Activated naive CD4-positive, alpha-beta T cell treated with anti-CD3 and anti-CD28 coated beads, Interleukin-2, amount 50 U/mL, for 24 hours (primary cell): ENCODE results near the gene CKAP4.

ENCODE experiments used
- H3K27ac Mint-ChIP-seq: one replicate; pipeline ENCODE4 v1.8.0; 2021; ENCODE audit warnings: mild to moderate bottlenecking, mixed read lengths
- H3K27me3 Mint-ChIP-seq: one replicate; pipeline ENCODE4 v1.8.0; 2021; ENCODE audit warnings: mixed read lengths
- H3K36me3 Mint-ChIP-seq: one replicate; pipeline ENCODE4 v1.8.0; 2021; ENCODE audit warnings: mixed read lengths
- H3K4me1 Mint-ChIP-seq: one replicate; pipeline ENCODE4 v1.8.0; 2021; ENCODE audit warnings: mixed read lengths
- H3K4me3 Mint-ChIP-seq: one replicate; pipeline ENCODE4 v1.8.0; 2021; ENCODE audit warnings: mild to moderate bottlenecking, mixed read lengths
- H3K9me3 Mint-ChIP-seq: one replicate; pipeline ENCODE4 v1.8.0; 2021; ENCODE audit warnings: mixed read lengths

CKAP4 gene

GRCh38 chr12:106234449-106234848, 13.4 kb downstream of the CKAP4 start:
- H3K4me1 Mint-ChIP-seq, result no peaks in the 10 kb centered on the region
- H3K9me3 Mint-ChIP-seq, result no peaks in the 10 kb centered on the region
- no peaks in the 10 kb centered on the region for H3K27me3 Mint-ChIP-seq
- no peak overlapping the region for H3K27ac Mint-ChIP-seq
- H3K36me3 Mint-ChIP-seq, result peaks cover 6% of the 10 kb centered on the region
- H3K4me3 Mint-ChIP-seq, result no peak overlapping the region

DNA sequence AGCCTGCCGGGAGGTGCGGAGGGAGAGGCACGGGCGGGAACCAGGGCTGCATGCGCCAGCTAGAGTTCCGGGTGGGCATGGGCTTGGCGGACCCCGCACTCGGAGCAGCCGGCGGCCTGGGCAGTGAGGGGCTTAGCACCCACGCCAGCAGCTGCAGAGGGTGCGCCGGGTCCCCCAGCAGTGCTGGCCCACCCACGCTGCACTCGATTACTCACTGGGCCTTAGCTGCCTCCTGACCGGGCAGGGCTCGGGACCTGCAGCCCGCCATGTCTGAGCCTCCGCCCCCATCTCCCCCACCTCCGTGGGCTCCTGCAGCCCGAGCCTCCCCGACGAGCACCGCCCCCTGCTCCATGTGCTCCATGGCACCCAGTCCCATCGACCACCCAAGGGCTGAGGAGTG, 14.8 kb downstream of the CKAP4 start:
- no peak overlapping the region for H3K27ac Mint-ChIP-seq
- H3K36me3 Mint-ChIP-seq, result peaks cover under 1% of the 10 kb centered on the region
- no peak overlapping the region for H3K4me3 Mint-ChIP-seq
- no peaks in the 10 kb centered on the region for H3K9me3 Mint-ChIP-seq
- H3K4me1 Mint-ChIP-seq, result peaks cover 2% of the 10 kb centered on the region
- H3K27me3 Mint-ChIP-seq, result no peaks in the 10 kb centered on the region

DNA sequence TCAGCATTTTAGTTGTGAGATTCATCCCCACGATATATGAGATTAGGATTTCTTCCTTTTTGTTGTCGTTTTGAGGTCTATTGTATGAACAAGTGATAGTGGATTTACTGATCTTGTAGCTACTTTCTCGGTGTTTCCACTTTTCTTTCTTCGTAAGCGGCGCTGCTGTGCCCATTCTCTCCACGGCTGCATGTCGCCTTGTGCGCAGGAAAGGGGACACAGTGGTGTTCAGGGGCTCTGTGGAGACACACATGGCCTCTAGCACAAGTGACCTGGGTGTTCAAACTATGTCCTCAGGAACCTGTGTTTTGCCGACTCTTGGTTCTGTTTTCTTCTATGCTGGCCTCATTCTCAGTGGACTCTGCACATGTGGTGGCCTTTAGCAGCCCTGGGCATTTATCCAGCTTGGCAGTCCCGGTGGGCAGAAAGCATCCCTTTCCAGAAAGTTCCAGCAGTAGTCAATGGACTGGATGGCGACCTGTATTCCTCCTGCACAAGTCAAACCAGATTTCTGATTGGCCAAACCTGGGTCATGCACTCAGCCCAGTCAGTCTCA, 18.7 kb downstream of the CKAP4 start:
- Mint-ChIP-seq H3K27ac (no peak overlapping the region), H3K36me3 (no peaks in the 10 kb centered on the region), H3K9me3 (no peaks in the 10 kb centered on the region), H3K4me3 (no peak overlapping the region), H3K4me1 (peaks cover 19% of the 10 kb centered on the region), H3K27me3 (no peaks in the 10 kb centered on the region)

DNA sequence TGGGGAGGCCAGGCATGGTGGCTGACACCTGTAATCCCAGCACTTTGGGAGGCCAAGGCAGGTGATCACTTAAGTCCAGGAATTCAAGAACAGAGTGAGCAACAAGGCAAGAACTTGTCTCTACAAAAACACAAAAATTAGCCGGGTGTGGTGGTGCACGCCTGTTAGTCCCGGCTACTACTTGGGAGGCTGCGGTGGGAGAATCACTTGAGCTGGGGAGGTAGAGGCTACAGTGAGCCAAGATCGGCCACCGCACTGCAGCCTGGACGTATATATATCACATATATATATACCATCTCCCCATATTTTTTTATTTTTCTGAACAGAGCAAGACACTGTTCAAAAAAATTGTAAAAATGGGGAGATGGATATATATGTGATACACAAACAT, 19.5 kb downstream of the CKAP4 start:
- H3K27ac Mint-ChIP-seq, result no peak overlapping the region

DNA sequence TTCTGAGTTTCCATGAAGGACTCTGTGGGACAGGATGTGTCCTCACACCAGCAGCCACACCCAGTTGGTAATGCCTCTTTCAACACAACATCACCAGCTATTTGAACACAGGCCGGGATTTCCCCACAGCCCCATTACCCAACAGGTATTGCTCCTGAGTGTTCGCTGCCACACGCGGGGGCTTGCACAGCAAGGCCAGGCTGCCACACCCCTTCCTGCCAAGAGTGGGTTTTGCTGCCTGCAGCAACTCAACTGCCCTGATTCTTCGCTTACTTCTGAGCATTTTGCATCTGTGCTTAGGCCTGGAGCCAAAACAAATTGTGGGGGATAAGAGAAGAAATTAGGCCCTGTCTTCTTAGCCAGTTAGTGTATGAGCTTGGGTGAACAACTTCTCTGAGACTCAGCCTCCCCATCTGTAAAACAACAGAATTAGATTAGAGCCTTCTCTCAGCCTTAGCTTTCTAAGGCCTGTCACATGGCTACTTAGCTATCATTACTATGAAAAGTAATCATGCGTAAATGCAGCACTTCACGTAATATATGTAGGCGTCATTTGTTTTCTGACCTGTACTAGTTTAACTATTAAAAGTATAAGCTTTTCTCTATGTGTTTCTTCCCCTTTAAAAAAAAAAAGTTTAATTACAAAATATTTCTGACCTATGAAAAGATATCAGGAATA, 20.0 kb downstream of the CKAP4 start:
- Mint-ChIP-seq H3K27ac (peak overlapping the region; percentile 70), H3K4me1 (peaks cover 22% of the 10 kb centered on the region), H3K9me3 (no peaks in the 10 kb centered on the region), H3K36me3 (no peaks in the 10 kb centered on the region), H3K4me3 (no peak overlapping the region), H3K27me3 (no peaks in the 10 kb centered on the region)

More for the DNA sequence above, 19.5 kb downstream of the CKAP4 start:
- Mint-ChIP-seq H3K4me3 (no peak overlapping the region), H3K36me3 (no peaks in the 10 kb centered on the region), H3K9me3 (no peaks in the 10 kb centered on the region), H3K4me1 (peaks cover 22% of the 10 kb centered on the region), H3K27me3 (no peaks in the 10 kb centered on the region)

DNA sequence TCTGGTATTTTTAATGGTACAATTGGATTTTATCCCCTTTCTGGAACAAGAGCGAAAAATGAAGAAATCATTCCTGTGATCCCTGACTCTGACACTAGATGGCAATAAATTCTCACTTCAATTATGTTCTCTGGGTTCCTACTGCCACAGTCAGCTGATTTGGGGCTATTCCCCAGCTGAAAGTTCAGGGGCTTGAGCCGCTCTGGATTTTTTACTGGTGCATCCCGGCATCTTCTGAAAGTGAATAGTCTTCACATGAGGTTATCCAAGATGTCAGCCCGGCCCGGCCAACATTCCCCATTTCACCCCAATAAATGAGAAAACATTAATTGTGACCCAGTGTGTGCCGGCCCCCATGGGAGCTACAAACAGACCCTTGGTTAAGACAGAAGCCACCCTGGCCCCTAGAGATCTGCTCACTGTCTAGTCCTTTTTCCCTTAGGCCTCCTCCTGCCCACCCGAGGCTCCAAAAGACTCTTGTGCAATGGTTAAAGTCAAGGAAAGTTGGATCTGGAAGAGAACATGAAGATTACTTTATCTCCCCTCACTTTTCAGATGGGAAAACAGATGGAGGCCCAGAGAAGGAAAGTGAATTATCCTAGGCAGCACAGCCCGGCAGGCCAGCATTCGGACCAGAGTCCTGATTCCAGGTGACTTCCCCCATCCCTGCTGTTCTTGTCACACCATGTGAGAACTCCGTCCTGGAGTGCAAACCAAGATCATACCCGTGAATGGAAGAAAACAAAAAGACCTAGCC, 20.8 kb downstream of the CKAP4 start:
- Mint-ChIP-seq H3K27me3 (no peaks in the 10 kb centered on the region), H3K4me3 (no peak overlapping the region), H3K27ac (peak overlapping the region; percentile 70), H3K9me3 (no peaks in the 10 kb centered on the region), H3K4me1 (peaks cover 22% of the 10 kb centered on the region), H3K36me3 (no peaks in the 10 kb centered on the region)

DNA sequence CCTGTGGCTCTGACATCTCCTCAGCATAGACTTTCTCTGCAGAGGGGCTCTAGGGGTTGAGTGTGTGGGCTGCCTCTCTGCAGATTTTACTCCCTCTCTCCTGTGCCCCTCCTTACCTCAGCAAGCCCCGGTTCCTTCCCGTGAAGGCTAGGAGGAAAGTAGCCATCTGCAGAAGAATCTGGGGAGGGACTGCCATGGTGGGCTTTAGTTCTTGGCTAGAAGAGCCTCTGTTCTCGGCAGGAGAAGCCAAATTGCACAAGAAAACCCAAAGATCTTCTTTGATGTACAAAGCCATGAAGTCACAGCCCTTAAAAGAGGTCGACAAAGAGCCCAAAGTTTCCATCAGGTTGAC, 23.5 kb downstream of the CKAP4 start:
- Mint-ChIP-seq H3K4me3 (no peak overlapping the region), H3K9me3 (no peaks in the 10 kb centered on the region), H3K27me3 (no peaks in the 10 kb centered on the region), H3K27ac (no peak overlapping the region), H3K4me1 (peaks cover 22% of the 10 kb centered on the region), H3K36me3 (no peaks in the 10 kb centered on the region)

DNA sequence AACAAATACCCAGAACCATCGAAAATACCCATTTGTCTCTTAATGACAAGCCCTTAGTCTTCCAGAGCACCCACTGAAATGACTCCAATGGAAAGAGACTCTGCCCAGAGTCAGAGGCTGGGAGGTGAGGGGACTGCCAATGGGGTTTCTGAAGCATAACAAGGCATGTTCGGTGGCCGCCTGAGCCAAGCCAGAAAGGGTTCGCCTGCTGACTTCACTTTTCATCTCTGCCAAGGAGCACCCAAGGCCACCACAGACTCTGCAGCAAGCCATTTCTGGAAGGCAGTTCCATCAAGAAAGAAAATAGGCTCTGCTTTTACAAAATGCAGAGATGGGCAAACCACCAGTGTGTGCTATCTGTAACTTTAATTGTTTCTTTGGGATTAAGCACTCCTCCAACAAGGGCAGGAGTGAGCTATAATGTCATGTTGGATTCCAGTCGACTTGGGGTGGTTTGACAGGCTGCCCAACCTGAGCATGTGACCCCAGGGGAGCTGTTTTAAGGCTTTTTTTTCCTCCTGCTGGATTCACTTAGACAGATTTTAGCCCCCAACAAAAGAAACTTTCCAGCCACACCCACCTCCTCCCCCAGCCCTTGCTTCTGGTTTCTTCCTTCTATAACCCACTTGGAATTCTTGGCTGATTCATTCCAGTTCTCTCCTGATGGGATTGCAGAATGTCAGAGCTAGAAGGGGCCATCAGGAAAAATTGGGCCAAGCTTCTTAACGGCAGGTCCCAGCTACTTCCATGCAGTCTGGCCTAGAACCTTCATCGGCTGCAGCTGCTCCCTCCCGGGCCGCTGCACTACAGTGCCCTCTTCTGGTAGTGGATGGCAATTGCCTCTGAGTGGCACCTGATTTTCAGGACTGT, 24.1 kb downstream of the CKAP4 start:
- Mint-ChIP-seq H3K9me3 (no peaks in the 10 kb centered on the region), H3K36me3 (no peaks in the 10 kb centered on the region), H3K27ac (no peak overlapping the region), H3K4me1 (peaks cover 22% of the 10 kb centered on the region), H3K27me3 (no peaks in the 10 kb centered on the region), H3K4me3 (no peak overlapping the region)

- Mint-ChIP-seq H3K4me3 (no peak overlapping the region), H3K9me3 (peaks cover 8% of the 10 kb centered on the region), H3K4me1 (peaks cover 5% of the 10 kb centered on the region), H3K36me3 (peaks cover 4% of the 10 kb centered on the region), H3K27me3 (peaks cover 8% of the 10 kb centered on the region), H3K27ac (no peak overlapping the region)
These were observed 27.3 kb downstream of the CKAP4 start for GRCh38 chr12:106220536-106220935.

DNA sequence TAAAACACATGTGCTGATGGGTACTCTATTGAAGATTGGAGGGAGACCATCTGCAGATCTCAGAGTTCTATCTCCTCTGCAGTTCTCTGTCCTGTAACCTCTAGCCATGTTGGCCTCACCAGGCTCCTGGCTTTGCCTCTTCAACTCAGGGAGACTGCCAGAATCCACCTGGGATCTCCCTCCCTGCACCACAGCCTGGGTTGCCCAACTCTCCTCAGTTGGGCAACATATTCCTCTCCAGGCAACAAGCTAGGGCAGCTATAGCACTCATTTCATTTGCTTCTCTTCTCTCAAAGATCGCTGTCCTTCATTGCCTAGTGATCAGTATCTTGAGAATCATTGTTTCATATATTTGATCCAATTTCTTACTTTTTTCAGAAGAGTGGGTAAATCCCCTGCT, 28.8 kb downstream of the CKAP4 start:
- Mint-ChIP-seq H3K27me3 (peaks cover 12% of the 10 kb centered on the region), H3K27ac (no peak overlapping the region), H3K4me1 (peaks cover 2% of the 10 kb centered on the region), H3K4me3 (no peak overlapping the region), H3K9me3 (peaks cover 8% of the 10 kb centered on the region), H3K36me3 (peaks cover 4% of the 10 kb centered on the region)

DNA sequence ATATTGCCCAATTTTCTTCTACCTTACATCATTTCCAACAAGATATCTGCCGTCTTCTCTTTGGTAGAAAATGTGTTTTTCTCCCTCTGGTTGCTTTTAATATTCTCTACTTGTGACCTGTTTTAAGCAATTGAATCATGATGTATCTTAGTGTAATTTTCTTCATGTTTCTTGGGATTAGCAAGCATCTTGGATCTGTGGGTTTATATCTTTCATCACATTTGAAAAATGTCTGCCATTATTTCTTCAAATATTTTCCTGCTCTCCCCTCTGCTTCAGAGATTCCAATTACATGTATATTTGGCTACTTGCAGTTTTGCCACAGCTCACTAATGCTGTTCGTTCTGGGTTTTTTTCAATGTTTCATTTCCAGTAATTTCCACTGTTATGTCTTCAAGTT, 30.1 kb downstream of the CKAP4 start:
- Mint-ChIP-seq H3K27ac (no peak overlapping the region), H3K9me3 (peaks cover 8% of the 10 kb centered on the region), H3K4me3 (no peak overlapping the region), H3K27me3 (peaks cover 16% of the 10 kb centered on the region), H3K4me1 (no peaks in the 10 kb centered on the region), H3K36me3 (peaks cover 4% of the 10 kb centered on the region)

DNA sequence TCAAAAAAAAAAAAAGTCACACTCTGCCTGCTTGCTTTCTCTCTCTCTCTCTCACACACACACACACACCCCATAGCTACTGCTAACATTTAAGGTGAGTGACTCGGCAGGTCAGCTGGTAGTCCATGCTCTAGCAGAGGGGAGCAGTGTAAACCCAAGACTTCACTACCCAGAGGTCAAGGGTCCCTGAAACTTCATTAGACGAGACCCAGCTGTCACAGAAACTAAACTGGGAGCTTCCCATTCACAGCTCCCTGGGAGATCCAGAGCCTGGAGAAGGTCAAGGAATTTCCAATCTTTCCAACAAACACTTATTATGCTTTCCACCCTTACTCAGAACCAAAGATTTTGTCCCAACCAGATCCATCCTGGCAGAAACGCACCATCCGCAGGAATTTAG, 33.2 kb downstream of the CKAP4 start:
- Mint-ChIP-seq H3K9me3 (peaks cover 8% of the 10 kb centered on the region), H3K36me3 (peaks cover 4% of the 10 kb centered on the region), H3K27ac (no peak overlapping the region), H3K4me3 (no peak overlapping the region), H3K27me3 (peaks cover 25% of the 10 kb centered on the region), H3K4me1 (no peaks in the 10 kb centered on the region)

DNA sequence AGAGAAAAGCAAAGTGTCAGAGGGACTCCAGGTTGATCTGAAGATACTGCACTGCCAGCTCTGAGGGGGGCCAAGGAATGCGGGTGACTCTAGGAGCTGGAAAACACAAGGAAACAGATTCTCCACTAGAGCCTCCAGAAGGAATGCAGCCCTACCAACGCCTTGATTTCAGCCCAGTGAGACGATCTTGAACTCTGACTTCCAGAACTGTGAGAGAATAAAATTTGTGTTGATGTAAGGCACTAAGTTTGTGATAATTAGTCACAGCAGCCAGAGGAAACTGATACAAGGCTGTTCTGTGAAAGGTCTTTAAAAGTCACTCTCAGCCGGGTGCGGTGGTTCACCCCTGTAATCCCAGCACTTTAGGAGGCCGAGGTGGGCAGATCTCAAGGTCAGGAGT, 34.2 kb downstream of the CKAP4 start:
- H3K9me3 Mint-ChIP-seq, result peaks cover 8% of the 10 kb centered on the region
- H3K36me3 Mint-ChIP-seq, result peaks cover 4% of the 10 kb centered on the region
- no peaks in the 10 kb centered on the region for H3K4me1 Mint-ChIP-seq
- H3K27ac Mint-ChIP-seq, result no peak overlapping the region
- peaks cover 25% of the 10 kb centered on the region for H3K27me3 Mint-ChIP-seq
- H3K4me3 Mint-ChIP-seq, result no peak overlapping the region

DNA sequence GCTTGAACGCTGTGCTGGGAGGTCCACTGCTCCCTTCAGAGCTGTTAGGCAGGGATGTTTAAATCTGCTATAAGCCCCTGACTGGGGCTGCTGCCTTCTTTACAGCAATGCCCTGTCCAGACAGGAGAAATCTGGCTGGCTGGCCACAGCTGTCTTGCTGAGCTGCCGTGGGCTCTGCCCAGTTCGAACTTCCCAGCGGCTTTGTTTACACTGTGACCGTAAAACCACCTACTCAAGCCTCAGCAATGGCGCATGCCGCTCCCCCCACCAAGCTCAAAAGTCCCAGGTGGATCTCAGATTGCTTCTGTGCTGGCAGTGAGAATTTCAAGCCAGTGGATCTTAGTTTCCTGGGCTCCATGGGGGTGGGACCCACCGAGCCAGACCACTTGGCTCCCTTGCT, 35.8 kb downstream of the CKAP4 start:
- Mint-ChIP-seq H3K4me3 (no peak overlapping the region), H3K27me3 (peaks cover 22% of the 10 kb centered on the region)

GRCh38 chr12:106205208-106206069, 42.4 kb downstream of the CKAP4 start:
- Mint-ChIP-seq H3K27ac (no peak overlapping the region), H3K4me3 (no peak overlapping the region), H3K4me1 (no peaks in the 10 kb centered on the region), H3K27me3 (peaks cover 10% of the 10 kb centered on the region), H3K9me3 (peaks cover 3% of the 10 kb centered on the region), H3K36me3 (no peaks in the 10 kb centered on the region)

More for the DNA sequence above, 35.8 kb downstream of the CKAP4 start:
- Mint-ChIP-seq H3K27ac (no peak overlapping the region), H3K36me3 (no peaks in the 10 kb centered on the region), H3K4me1 (no peaks in the 10 kb centered on the region), H3K9me3 (peaks cover 3% of the 10 kb centered on the region)
